AG04449 (cell line): Measurements from ENCODE around the gene FNDC1.

Experiments used
- CTCF ChIA-PET: fragments of 350-600 bp; formaldehyde crosslinking; extraction: SDS; loops from one replicate; lab custom pipeline; 2021; ENCODE audit warnings: antibody characterized with exemption; lab: Yijun Ruan, JAX
- POLR2A ChIA-PET: fragments of 400-600, 350-600 bp; formaldehyde crosslinking; extraction: SDS; loops from one replicate; lab custom pipeline; 2020; ENCODE audit warnings: antibody characterized with exemption, inconsistent platforms; lab: Yijun Ruan, JAX
- DNase-seq: peaks from one replicate; pipeline ENCODE4 v3.0.0-alpha.2; 2010; ENCODE audit warnings: low read depth, low spot score
- H3K4me3 ChIP-seq: 2 replicates; pipeline ENCODE4 v1.5.1; 2011; ENCODE audit warnings: low read depth, mild to moderate bottlenecking, control low read depth, low read length
- CTCF ChIP-seq: IDR thresholded peaks from one replicate; pipeline ENCODE4 v1.5.1; 2011; ENCODE audit warnings: mild to moderate bottlenecking, moderate library complexity, low read length, control low read depth, inconsistent platforms; ENCODE audit not compliant: insufficient read depth; ENCODE audit errors: missing control alignments

FNDC1 gene

GRCh38 chr6:159184559-159184958, 15.4 kb downstream of the FNDC1 start:
- ChIA-PET CTCF (interaction anchor here (1.0 to 5.2 kb wide), 3 partner anchors 11 to 426 kb away, joined by 3 to 48 read pairs (median 9); no protein-coding TSS in a partner anchor), POLR2A (interaction anchor here (1.4 kb wide), 1 partner anchor 13 kb away, joined by 4 read pairs; no protein-coding TSS in a partner anchor)
- TF ChIP-seq CTCF = no peak
- DNase-seq = no peak
- H3K4me3 ChIP-seq = no peak overlapping the region

- TF ChIP-seq CTCF = no peak
- POLR2A ChIA-PET = no interaction called here
- CTCF ChIA-PET = interaction anchor here (1.3 to 3.1 kb wide), 2 partner anchors 9 to 16 kb away, joined by 3 to 11 read pairs; no protein-coding TSS in a partner anchor
- DNase-seq = no peak
- no peak overlapping the region for H3K4me3 ChIP-seq
Observed at GRCh38 chr6:159190460-159190859, 21.3 kb downstream of the FNDC1 start.

GRCh38 chr6:159193923-159194322, 24.7 kb downstream of the FNDC1 start:
- H3K4me3 ChIP-seq = no peak overlapping the region
- ChIA-PET CTCF (interaction anchor here (1.0 to 1.4 kb wide), 4 partner anchors 14 to 59 kb away, joined by 3 to 8 read pairs (median 3); no protein-coding TSS in a partner anchor), POLR2A (no interaction called here)
- no peak for TF ChIP-seq CTCF
- DNase-seq = no peak

GRCh38 chr6:159194421-159194820, 25.2 kb downstream of the FNDC1 start:
- DNase-seq = no peak
- ChIA-PET POLR2A (no interaction called here), CTCF (interaction anchor here (1.1 to 1.4 kb wide), 3 partner anchors 20 to 59 kb away, joined by 3 to 8 read pairs (median 3); no protein-coding TSS in a partner anchor)
- H3K4me3 ChIP-seq = no peak overlapping the region
- no peak for TF ChIP-seq CTCF

- ChIA-PET CTCF (interaction anchor here (1.2 kb wide), 1 partner anchor 57 kb away, joined by 4 read pairs; no protein-coding TSS in a partner anchor), POLR2A (no interaction called here)
- no peak for DNase-seq
- no peak for TF ChIP-seq CTCF
- no peak overlapping the region for H3K4me3 ChIP-seq
Observed at GRCh38 chr6:159196430-159196975, 27.3 kb downstream of the FNDC1 start.

GRCh38 chr6:159197251-159197650, 28.1 kb downstream of the FNDC1 start:
- H3K4me3 ChIP-seq = no peak overlapping the region
- no peak for DNase-seq
- ChIA-PET CTCF (no interaction called here), POLR2A (no interaction called here)
- TF ChIP-seq CTCF = no peak
